Erythroblast (primary cell): ENCODE results near the gene POMC.
"Not testable (repeated sequence)": the region's sequence is repeated elsewhere in the genome, so short reads cannot be mapped to it uniquely, and the experiment has no call there.

ENCODE experiments used
- DNase-seq, 2 experiments: peaks; one replicate each; lab custom pipeline; 2025; lab: John Stamatoyannopoulos, UW
- GATA1 ChIP-seq: IDR thresholded peaks from 2 replicates; pipeline ENCODE4 v1.6.1; 2011; ENCODE audit warnings: low read depth, mild to moderate bottlenecking, control low read depth, low read length, moderate library complexity
- POLR2A ChIP-seq: IDR thresholded peaks from 2 replicates; pipeline ENCODE4 v1.6.1; 2011; ENCODE audit warnings: mild to moderate bottlenecking, low read length

POMC gene

GRCh38 chr2:25132693-25133092 is 35.7 kb downstream of the POMC start:
- TF ChIP-seq POLR2A (no peak), GATA1 (no peak)
- no peak for DNase-seq

GRCh38 chr2:25132299-25132635 is 36.1 kb downstream of the POMC start:
- TF ChIP-seq POLR2A (no peak), GATA1 (no peak)
- no peak for DNase-seq

- TF ChIP-seq GATA1 (no peak), POLR2A (no peak)
- peak; percentile 32 to 39 for DNase-seq
Observed at GRCh38 chr2:25131567-25132298, 36.6 kb downstream of the POMC start.

GRCh38 chr2:25131253-25131566 is 37.2 kb downstream of the POMC start:
- DNase-seq, result no peak
- TF ChIP-seq POLR2A (no peak), GATA1 (no peak)

GRCh38 chr2:25129901-25130520 is 38.4 kb downstream of the POMC start:
- TF ChIP-seq POLR2A (no peak), GATA1 (no peak)
- peak in 1 of 2 experiments; percentile 13 for DNase-seq

GRCh38 chr2:25127646-25128045 is 40.7 kb downstream of the POMC start:
- TF ChIP-seq GATA1, result no peak
- no peak for TF ChIP-seq POLR2A
- DNase-seq, result no peak

GRCh38 chr2:25127071-25127470 is 41.3 kb downstream of the POMC start:
- not testable (repeated sequence) for DNase-seq

GRCh38 chr2:25125976-25126375 is 42.4 kb downstream of the POMC start:
- DNase-seq, result no peak
- TF ChIP-seq POLR2A (no peak), GATA1 (no peak)

GRCh38 chr2:25125189-25125588 is 43.2 kb downstream of the POMC start:
- no peak for DNase-seq
- TF ChIP-seq GATA1 (no peak), POLR2A (no peak)

GRCh38 chr2:25123682-25124081 is 44.7 kb downstream of the POMC start:
- no peak for DNase-seq
- no peak for TF ChIP-seq POLR2A
- TF ChIP-seq GATA1, result no peak

GRCh38 chr2:25122367-25122766 is 46.0 kb downstream of the POMC start:
- no peak for TF ChIP-seq POLR2A
- TF ChIP-seq GATA1, result no peak
- DNase-seq, result no peak

GRCh38 chr2:25119263-25119662 is 49.1 kb downstream of the POMC start:
- no peak for DNase-seq
- no peak for TF ChIP-seq GATA1
- no peak for TF ChIP-seq POLR2A

- DNase-seq, result no peak
- no peak for TF ChIP-seq POLR2A
- TF ChIP-seq GATA1, result no peak
Observed at GRCh38 chr2:25116956-25117355, 51.4 kb downstream of the POMC start.

- DNase-seq, result no peak
Observed at GRCh38 chr2:25115902-25116301, 52.5 kb downstream of the POMC start.

More at GRCh38 chr2:25115902-25116301, 52.5 kb downstream of the POMC start:
- no peak for TF ChIP-seq POLR2A
- TF ChIP-seq GATA1, result no peak
